Central memory CD4-positive, alpha-beta T cell (primary cell): ENCODE data around the gene ELFN2.
A peak's percentile ranks its signal among the peaks of the same experiment; 100 is the strongest.

Experiments used
- DNase-seq: peaks from one replicate; pipeline ENCODE4 v3.0.0; 2022

Gene ELFN2

DNA sequence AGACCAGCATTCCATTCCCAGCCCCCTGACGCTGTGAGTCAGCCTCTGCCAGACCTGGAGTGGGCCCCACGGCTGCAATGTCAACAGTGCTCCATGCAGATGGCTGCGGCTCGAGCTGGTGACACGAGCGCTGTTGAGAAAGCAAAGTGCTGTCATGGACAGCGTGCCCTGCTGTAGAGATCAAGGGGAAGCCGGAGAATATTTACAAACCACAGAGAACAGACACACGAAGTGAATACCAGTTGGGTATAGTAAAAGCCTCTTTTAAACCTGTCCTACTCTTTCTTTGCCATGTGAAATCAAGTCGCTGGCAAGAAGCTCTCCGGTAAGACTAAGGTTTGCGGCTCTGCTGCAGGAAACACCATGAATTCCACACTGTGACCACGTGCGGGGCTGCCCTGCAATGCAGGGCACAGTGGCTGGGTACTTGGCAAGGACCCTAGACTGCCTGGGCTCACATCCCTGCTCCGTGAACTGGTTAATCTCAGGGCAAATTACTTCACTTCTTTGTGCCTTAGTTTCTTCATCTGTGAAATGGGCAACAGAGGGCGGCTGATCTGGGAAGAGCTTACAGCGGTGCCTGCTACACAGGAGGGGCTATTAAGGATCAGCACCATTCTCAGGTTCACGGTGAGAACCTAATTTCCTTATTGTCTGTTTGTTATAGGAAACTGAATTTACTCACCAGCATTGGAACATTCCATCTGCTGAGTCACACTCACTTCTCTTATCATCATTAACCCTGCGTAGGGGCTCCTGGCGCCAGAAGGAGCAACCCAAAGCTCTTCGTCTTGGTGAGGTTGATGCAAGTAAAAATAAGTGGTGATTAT lies 27.8 kb upstream of the ELFN2 start:
- no peak for DNase-seq

GRCh38 chr22:37453696-37454095 lies 26.4 kb upstream of the ELFN2 start:
- no peak for DNase-seq

DNA sequence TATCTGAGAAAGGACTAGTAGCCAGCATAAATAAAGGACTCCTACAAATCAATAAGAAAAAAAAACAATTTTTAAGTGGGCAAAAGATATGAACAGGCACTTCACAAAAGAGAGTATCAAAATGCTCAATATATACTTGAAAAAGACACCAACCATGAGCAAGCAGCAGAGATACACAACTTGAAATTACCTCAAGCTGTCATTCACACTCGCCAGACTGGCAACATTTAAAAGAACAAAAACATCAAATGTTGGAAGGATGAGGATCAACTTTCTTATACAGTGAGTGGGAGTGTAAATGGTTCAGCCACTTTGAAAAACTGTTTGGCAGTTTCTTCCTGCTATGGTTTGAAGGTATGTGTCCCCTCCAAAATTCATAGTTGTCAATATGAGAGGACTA lies 23.9 kb upstream of the ELFN2 start:
- no peak for DNase-seq

GRCh38 chr22:37449331-37450001 lies 22.2 kb upstream of the ELFN2 start:
- DNase-seq = no peak

- DNase-seq = no peak
These were observed 21.3 kb upstream of the ELFN2 start for GRCh38 chr22:37448516-37449127.

- DNase-seq = no peak
These were observed 18.2 kb upstream of the ELFN2 start for GRCh38 chr22:37445501-37445900.

- no peak for DNase-seq
These were observed 16.7 kb upstream of the ELFN2 start for GRCh38 chr22:37443977-37444376.

DNA sequence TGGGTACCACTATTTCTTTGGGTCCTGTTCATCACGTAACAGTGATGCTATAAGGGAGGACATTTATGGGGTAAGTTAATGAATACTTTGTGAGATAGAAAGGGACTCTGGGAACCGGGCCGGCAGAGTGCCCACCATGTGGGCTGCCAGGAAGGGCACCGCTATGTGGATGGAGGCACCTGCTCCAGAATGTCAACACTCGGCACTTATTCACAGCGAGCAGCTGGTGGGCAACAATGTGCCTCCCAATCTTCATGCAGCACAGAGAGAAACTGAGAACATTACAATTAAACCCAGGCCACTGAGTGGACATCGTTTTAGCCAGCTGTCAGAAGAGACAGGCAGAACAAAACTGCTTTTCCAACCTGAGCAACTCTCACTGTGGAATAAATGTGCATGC lies 15.8 kb upstream of the ELFN2 start:
- DNase-seq = no peak

DNA sequence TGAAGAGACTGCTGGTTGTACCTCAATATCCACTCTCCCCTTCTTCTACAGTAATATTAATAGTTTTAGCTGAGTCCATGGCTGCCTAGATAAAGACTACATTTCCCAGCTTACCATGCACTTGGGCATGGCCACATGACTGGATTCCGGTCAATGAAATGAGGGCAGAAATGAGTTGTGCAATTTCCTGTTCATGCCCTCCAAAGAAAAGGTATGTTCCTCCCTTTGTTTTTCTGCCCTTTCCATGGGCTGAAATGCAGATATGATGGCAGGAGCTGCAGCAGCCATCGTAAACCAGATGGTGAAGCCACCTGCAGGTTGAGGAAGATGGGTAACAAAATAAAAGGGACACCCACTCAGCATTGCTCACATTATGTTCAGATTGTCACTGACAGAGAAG lies 15.3 kb upstream of the ELFN2 start:
- no peak for DNase-seq

DNA sequence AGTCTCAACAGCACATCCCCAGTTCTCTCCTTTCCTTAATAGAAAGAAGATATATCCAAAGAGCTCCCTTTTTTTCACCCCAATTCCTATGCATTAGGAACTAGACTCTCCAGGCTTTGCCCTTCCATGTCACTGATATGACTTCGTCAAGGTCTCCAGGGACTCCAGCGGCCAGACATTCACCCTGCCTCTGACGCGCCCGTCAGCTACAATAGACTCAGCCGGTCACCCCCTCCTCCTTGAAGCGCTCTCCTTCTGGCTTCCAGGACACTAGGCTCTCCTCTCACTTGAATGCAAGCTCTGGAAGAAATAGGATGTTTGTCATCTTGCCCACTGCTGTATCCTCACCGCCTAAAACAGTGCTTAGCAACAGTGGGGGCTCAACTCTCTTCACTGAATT lies 14.9 kb upstream of the ELFN2 start:
- DNase-seq = no peak

DNA sequence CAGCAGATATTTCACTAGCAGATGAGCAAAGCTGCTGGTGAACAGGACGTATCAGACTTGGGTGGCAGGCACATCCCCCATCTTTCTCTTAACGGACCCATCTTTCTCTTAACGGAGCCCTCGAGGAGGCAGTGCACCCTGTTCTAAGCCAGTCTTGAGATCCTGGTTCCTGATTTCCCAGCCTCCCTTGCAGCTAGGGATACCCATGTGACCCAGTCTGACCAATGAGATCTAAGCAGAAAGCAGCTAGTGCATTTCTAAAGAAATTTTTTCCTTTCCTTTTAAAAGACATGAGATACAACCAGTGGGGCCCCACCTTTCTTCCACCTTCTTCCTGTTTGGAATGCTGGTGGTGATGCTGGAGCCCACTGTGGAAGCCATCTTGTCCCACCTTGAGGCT lies 13.6 kb upstream of the ELFN2 start:
- no peak for DNase-seq

DNA sequence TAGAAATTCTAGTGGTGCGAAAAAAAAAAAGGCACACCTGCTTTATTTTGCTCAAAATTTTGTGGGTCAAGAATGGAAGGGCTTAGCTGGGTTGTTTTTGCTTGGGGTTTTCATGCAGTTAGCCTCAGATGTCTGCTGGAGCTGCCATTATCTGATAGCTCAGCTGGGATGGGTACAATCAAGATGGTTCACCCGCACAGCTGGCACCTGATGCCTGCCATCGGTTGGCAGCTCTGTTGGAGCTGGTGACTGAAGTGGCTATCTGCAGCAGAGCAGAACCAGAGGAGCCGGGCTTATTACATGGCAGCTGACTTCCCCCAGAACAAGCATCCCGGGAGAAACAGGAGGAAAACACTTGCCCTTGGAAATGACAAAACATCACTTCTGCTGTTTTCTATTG lies 12.1 kb upstream of the ELFN2 start:
- DNase-seq = no peak

DNA sequence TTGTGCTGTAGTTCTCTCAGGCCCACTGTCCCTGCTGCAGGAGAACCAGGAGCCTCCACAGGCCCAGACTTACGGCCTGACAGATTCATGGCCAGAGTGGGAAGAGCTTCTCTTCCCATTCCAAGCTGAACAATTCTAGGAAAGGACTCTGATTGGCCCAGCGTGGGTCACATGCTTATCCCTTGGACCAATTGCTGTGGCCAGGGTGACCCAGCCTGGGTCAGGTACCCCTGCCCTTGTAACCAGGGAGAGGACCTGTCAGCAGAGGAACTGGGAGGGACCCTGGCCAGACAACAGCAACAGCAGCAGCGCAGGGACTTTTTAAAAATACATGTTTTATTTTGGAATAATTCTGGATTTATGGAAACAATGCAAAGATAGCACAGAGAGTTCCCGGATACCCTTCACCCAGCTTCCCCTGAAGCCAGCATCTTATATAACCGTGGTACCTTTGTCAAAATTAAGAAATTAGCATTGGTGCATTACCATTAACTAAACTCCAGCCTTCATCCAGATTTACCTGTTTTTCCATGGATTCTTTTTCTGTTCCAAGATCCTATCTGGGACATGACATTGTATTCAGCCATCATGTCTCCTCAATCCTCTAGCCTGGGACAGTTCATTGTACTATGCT lies 8.8 kb upstream of the ELFN2 start:
- DNase-seq = no peak

DNA sequence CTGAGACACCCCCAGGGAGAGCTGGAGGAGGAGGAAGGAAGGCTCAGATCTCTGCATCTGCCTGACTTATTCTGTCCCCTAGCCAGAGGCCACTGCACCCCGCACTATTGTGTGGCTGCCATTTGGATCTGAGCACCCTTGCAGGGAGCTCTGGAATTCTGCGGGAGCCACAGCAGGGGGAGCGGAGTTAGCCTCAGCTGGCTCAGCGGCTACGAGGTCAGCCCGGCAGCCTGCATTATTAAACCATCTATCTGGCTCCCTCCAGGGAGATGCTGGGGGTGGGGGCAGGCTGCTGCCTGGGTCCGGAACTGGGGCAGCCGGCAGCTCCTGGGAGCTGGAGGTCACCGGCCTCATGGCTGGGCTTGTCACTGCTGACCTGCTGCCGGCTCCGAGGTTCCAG lies 6.5 kb upstream of the ELFN2 start:
- DNase-seq = no peak

DNA sequence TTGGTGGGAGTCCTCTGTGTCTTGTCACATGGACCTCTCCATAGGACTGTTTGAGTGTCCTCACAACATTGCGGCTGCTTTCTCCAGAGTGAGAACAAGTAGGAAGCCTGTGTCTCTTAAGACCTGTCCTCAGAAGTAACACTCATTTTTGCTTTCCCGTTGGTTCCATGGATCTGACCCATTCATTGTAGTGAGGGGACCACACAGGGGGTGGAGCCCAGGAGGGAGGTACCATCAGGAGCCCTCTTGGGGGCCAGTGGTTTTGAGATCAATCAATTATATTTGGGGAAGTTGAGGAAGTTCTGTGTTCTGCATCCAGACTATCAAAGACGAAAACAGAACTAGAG lies 5.4 kb upstream of the ELFN2 start:
- no peak for DNase-seq

DNA sequence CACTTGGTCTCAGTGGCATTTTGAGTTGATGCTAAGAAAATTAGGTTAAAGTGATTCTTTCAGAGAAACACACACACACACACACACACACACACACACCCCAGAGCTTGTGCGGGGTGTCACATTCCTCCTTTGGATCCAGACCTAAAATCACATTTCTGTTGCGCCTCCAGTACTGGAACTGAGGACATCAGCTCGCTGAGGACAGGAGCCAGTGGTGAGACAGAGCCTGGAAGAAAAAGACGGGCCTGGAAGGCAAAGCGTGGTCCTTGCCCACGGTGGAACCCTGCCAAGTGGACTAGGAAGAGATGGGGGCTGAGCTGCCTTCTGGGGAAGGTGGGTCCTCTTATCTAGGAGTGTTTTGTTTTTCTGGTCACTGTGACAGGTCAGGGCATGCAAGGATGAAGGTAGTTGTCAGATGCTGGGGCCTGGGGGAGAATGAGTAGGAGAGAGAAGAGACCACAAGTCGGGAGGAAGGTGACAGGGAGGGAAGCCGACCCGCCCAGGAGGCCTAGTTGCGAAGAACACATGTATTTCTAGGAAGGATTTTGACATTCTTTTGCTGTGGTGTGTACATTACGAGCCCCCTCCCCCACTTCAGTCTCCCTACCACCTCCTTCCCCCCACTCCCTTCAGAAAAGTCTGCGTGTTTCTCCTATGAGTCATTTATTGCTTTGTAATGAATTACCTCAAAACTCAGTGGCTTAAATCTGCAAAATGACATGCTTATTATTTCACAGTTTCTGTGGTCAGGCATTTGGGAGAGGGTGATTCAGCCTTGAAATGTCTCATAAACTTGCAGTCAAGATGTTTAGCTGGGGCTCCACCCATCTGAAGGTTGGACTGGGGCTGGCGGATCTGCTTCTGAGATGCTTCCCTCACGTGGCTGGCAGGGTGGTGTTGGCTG lies 4.8 kb upstream of the ELFN2 start:
- no peak for DNase-seq

DNA sequence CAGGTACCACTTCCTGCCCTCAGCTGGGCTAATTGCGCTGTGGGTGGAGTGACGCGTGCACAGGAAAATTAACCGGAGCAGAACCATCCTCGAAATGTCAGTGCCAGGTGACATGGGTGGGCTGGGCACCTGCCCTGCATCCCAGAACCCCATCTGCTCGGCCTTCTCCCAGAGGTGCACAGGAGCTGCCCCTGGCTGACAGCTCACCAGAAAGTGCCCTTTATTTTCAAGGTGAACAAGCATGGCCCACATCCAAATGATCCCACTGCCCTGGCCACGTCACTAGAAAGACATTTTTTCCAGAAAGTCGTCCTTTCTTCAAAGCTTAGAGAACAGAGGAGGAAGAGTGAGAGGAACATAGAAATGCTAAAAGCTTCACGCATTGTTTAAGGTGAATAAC lies 4.1 kb upstream of the ELFN2 start:
- no peak for DNase-seq

- no peak for DNase-seq
These were observed 3.7 kb upstream of the ELFN2 start for GRCh38 chr22:37430941-37431340.

DNA sequence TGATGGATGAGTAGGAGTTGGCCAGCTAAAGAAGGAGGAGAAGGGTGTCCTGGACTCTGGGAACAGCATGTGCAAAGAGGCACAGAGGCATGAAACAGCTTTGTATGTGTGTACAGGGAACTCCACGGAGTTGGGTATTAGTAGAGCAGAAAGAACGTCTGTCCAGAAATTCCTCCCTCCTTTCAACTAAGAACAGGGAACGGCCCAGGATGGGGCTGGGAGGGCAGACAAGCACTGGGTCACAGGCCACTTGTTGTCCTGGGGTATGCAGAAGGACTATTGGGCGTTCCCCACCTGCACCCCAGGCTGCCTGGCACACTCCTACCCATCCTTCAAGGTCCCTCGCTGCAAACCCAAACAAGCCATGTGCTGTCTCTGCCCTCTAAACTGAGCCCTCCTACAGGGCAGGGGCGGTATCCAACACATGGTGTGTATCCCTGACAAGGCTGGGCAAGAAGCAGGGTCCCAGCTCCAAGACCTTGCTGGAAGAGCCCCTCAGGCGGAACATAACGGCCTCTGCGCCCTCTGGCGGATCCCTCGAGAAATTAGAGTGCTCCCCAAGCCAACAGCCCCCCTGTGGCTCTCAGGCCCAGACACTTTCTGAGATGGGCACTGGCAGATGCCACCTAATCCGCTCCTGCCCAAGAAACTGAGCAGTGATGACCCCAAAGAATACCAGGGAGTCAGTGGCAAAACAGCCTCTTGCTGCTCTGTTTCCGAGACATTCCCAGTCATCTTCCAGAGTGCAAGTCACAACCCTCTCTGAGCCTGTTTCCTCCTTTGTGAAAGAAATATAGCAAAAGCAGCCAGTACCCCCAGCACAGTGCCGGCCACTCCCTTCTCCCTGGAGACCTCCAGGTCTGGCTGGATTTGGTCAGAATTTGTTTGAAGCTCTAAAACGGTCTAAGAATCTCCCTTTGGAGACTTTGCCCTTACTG lies 1.6 kb upstream of the ELFN2 start:
- peak; percentile 30 for DNase-seq

DNA sequence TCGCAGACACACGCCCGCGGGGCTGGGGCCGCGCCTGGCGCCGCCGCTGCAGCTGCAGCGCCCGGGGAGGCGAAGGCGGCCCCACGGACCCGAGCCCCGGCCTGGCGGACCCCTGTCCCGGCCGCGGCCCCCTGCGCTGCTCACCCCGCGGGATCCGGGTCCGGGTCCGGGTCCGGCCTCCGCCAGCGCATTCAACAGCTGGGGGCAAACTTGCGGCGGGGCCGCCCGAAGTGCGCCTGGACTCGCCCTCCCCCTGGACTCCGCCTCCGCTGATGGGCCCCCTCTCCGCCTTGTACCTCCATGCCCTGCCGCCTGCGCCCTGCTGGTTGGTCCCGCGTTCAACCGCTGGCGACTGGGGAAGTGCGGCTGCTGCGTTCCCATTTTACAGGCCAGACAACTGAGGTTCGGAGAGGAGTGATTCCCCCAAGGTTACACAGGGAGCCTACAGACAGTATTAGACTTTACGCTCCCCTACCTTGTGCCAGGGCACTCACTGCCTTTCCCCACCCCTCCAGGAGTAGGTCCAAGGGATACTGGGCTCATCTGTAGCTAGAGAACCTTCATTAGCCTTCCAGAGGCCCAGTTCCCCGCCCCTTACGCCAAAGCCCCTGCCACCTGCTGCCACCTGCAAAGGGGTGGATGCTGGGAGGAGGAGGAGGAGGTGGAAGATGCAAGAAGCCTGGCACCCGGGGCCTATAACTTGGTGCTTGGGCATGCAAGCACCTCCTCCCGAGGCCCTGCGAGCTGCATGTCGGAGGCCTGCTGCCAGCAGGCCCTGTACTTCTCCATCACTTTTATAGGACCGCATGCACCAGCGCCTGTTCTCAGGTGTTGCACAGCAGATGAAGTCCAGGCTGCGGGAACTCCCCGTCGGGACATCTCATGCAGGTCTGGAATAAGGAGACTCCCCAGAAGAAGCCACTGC lies 694 bp upstream of the ELFN2 start:
- DNase-seq = no peak
